ENCODE measurements around the gene DPH2.

GRCh38 chr1:44021156-44021555 lies 51.3 kb downstream of the DPH2 start:
- no peak for TF ChIP-seq ZNF274 (IDR thresholded peaks at IDR 0.05; ENCODE audit: low read depth, low read length)
- TF ChIP-seq SUZ12 (IDR thresholded peaks at IDR 0.05; ENCODE audit: extremely low read depth, insufficient read depth, insufficient read length) = no peak

Measured in NT2/D1 (cell line).